Measurements from ENCODE around the gene TTC28.

GRCh38 chr22:28608546-28608945 is 71.1 kb downstream of the TTC28 start:
- TF ChIP-seq CTCF (IDR thresholded peaks at IDR 0.05) (no peak), POLR2A (IDR thresholded peaks at IDR 0.05) (no peak)
